Stimulated activated CD8-positive, alpha-beta memory T cell treated with anti-CD3 and anti-CD28 coated beads, Interleukin-7, amount 100 ng/mL, for 48 hours (primary cell): ENCODE data around the gene RUBCN.

Source experiments
- DNase-seq, 2 donors: peaks; one replicate each; pipeline ENCODE4 v3.0.0-alpha.2; 2020; ENCODE audit warnings: low read depth in 1 of 2; ENCODE audit errors: extremely low read depth in 1 of 2

The RUBCN gene

DNA sequence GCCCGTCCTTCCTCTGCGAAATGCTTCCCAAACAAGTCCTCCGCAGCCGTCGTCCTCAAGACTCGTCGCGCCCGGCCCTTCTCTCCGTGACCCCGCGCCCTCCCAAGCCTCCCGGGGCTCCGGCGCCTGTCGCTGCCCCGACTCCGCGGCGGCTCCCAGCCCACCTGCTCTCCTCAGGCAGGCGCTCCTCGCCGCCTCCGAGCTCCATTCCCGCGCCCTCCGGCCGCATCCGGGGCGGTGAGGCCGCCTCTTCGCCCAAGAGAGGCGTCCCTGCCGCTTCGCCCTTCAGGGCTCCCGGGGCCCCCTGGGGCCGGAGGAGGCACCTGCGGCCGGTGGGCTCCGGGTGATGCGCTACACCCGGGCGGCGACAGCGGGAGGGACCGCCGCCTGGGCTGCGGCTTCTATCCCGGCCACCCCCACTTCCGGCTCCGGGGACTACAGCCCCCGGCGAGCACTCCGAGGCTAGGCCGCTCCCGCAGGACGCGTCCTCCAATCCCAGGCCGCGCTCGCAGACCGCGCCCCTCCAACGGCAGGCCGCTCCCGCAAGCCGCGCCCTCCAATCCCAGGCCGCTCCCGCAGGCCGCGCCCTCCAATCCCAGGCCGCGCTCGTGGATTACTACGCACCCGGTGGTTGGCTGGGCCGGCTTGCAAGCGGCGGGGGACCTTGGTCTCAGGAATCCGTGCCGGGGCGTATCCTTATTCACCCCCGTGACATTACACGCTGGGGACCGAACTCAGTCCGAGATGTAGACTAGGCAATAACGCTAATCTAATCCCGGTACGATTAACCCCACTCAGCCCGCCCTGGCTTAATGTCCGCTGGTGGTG, at the start of gene RUBCN:
TSS of gene RUBCN (minus strand) at position 414 of the 828 bp plus-strand sequence. CDS start at position 229, 185 bp downstream.
- peak; percentile 93 to 94 for DNase-seq

DNA sequence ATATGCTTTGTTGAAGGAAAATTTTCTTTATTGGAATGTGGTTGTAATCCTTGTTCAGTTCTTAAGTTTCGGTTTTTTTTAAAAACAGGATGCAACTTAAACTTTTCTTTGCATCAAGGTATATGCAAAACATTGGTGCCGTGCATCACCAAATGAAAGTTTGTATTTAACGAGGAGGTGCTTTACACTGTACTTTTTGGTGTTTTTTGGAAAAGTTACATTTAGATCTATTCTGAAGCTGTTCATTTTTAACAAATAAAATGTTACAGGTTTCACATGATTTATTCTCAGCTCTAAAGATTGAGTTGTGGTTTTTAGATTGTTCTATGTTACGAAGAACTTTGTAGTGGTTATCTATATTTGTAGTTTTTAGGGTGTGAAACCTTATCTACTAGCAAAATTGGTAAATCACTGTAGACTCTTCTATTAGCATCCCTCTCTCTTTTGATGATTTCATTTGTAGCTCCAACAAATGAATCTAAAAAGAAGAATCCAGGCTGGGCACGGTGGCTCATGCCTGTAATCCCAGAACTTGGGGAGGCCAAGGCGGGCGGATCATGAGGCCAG, 47.4 kb upstream of the RUBCN start:
- DNase-seq = no peak

DNA sequence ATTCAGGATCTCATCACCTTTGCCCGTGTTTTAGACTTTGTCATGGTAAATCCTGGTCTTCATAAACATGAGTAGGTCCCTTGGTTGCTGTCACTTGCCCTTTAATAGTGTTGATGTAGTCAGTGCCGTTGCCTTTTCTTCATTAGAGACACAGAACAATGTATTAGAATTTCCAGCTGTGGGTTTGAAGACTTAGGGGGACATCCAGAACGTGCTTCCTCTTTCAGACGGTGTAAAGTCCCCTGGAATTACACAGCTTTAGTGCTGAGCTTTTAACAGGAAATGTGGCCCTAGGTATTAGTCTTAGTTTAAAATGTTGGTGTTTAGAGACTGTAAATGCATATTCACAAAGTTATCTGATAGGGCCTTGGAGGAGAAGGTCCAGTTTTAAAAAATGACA, 45.5 kb upstream of the RUBCN start:
- no peak for DNase-seq

DNA sequence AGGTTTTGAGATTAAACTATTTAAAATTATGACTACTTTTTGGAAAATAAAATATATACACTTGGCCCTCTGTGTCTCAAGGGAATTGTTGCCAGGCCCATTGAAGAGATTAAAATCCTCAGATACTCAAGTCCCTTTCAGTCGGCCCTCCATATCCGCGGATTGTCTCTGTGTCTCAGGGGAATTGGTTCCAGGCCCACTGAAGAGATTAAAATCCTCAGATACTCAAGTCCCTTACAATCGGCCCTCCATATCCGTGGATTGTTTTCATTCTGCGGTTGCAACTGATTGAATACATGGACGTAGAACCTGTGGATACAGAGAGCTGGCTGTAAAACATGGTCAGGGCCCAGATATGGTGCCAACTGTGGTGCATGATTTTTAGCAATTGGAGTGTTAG, 38.6 kb upstream of the RUBCN start:
- no peak for DNase-seq

DNA sequence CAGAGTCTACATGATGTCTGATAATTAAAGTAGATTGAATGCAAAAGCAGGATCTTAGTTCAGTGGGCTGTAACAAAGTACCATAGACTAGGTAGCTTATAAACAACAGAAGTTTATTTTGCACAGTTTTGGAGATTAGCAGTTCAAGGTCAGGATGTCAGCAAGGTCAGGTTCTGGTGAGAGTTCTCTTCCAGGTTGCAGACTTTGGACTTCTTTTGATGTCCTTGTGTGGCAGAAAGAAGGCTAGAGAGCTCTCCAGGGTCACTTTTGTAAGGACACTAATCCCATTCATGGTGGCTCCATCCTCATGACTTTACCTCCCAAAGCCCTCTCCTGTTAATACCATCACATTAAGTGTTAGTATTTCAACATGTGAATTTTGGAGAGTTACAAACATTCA, 25.1 kb upstream of the RUBCN start:
- no peak for DNase-seq

DNA sequence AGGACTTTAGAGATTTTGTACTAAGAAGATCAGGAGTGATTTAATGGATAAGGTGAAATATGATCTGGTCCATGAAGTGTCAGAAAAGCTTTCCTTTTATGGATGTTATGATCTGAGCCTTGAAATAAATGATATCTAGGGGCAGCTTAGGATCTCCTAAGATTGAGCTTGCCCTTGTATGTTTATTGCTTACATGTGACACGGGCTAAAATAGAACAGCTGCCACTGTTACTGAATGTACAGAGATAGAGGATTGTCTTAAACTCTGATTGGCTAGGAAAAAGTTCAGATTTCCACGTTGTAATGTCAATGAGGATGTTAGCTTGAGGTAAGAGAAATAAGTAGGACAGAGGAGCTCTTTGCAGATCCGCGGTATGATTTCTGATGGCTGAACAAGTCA, 21.8 kb upstream of the RUBCN start:
- no peak for DNase-seq

DNA sequence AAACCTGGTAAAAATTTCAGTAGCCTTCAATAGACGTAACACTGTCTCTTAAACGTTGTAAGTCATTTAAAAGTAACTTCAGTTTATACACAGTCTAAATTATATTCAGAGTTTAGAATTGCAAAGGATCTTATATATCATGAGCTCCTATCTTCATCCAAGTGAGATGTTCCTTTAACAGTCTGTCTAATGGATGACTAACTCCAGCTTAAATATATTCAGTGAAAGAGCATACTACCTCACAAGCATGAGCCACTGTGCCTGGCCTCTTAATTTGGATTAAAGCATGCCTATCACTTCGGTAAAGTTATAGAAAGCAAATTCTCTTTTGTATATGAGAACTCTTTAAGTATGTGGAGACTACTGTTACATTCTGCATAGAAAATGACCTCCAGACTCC, 20.0 kb upstream of the RUBCN start:
- no peak for DNase-seq

DNA sequence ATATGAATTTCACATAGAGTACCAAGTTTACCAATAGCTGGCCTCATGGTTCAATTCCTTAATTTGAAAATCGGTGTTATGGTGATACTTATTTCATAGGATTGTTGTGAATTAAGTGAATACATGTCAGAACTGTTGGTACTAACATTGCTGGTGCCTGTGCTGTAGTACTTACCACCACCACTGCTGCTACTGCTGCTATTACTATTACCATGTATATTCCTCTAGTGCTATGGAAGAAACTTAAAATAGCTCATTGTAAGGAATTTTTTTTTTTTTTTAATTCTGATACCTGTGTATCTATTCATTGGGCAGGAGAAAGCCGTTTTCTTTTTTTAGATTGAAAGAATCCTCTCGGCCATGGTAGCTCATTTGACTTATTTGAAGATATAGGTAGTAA, 16.6 kb upstream of the RUBCN start:
- no peak for DNase-seq

DNA sequence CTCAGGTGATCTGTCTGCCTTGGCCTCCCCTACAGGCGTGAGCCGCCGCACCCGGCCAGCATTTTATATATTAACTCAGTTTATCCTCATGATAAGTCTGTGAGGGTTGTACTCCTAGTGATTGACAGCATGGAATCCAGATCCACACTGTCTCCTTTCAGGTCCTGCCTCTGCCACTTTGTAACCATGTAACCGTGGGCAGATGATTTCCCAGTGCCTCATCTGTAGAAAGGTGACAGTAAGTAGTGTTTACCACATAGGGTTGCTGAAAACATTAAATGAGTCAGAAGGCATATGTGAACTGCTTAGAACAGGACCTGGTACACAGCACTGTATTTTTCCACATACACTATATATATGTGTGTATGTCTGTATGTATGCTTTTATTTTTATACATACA, 15.4 kb upstream of the RUBCN start:
- DNase-seq = peak in 1 of 2 donors; percentile 20

DNA sequence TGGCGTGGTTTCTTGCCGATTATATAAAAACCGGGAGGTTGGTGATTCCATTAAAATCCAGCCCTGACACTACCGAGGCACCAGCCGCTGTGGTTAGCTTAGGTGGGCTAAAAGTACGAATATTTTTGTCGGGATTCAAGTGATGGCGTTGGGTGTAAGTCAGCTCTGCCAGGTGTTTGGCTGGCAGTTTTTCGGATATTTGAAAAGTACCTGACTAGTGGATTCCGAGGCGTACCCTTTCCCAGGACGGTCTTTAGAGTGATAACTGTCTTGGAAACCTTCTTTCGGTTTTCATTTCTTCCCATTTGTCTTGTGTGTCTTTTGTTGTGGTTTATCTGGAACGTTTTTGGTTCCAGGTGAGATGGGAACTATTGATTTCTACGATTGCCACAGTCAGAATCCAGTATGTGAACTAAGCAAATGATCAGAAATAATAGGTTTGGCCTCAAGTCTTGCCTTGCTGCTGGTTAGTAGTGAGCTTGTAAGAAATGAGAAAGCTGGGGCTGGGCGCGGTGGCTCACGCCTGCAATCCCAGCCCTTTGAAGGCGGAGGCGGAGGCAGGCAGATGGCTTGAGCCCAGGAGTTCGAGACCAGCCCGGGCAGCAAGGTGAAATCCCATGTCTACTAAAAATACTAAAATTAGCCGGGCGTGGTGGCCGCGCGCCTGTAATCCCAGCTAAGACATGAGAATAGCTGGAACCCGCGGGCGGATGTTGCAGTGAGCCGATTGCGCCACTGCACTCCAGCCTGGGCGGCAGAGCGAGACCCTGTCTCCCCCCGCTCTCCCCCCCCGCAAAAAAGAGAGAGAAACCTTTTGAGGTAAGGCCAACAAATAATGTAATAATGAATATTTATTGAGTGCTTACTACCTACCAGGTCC, 14.4 kb upstream of the RUBCN start:
- DNase-seq = peak in 1 of 2 donors; percentile 27

DNA sequence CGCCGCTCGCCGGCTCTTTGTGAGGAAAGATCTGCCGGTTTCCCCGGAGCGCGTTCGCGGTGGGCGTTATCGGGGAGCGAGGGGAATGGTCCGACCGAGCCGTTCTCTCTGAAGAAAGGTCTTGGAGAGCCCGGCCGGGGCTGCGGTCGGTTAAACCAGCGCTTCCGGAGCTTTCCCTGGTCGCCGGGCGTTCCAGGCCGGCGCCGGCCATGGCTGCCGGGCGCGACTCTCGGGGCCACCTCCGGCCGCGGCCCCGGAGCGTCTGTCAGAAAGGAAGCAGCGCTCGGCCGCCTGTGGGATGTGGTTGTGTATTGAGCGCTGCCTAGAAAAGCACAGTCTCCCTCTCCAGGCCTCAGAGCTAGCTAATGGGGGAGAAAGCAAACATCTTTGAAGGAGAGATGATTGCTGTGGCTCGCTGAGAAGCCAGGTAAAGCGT, 13.7 kb upstream of the RUBCN start:
- peak; percentile 19 to 25 for DNase-seq

DNA sequence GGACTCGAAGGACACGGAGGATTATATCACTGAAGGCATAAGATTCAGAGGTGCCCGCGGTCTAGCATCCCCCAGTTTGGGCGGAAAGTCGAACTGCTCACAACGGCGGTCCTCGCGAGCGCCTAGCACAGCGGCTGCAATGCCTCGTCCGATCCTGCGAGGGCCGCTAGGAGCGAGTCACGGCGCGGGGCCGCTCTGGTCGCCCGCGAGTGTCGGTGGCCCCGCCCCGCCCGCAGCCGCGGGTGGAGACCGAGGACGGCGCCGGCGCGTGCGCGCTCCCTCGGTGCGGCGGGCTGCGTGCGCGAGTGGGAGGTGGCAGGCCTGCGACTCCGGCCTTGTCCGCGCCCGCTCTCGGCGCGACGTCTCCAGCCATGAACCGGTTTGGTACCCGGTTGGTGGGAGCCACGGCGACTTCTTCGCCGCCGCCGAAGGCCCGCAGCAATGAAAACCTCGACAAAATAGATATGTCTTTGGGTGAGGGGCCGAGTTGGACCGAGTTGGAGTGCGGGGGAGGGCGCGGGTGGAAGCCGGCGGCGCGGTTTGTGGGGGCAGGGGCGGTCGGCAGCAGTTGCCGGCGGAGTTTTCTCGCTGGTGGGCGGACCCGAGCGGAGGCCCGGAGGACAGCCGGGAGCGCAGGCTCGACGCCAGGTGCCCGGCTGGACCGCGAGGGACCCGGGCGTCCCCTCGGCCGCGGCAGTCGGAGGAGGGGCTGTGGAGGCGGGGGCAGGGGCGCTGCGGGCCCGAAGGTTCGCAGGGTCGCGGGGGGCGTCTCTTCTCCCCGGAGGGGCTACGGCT, 13.1 kb upstream of the RUBCN start, which contains the start of gene FYTTD1:
TSS of gene FYTTD1 (plus strand) at position 283 of the 795 bp plus-strand sequence. CDS start at position 372, 89 bp downstream.
- peak; percentile 74 for DNase-seq

DNA sequence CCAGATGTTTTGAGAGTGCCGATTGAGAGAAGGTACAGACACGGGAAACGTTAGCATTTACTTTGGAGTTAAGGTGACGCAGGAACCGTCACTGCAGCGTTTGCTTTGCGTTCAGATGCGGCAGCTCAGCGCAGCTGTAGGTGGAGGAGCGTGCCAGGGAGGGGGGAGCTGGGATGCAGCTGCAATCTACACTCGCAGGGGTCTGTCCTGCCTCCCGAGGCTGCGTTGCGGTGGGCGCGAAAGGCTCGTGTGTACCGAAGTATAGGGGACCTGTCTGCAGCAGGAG, 12.6 kb upstream of the RUBCN start:
- DNase-seq = peak; percentile 33 to 43

DNA sequence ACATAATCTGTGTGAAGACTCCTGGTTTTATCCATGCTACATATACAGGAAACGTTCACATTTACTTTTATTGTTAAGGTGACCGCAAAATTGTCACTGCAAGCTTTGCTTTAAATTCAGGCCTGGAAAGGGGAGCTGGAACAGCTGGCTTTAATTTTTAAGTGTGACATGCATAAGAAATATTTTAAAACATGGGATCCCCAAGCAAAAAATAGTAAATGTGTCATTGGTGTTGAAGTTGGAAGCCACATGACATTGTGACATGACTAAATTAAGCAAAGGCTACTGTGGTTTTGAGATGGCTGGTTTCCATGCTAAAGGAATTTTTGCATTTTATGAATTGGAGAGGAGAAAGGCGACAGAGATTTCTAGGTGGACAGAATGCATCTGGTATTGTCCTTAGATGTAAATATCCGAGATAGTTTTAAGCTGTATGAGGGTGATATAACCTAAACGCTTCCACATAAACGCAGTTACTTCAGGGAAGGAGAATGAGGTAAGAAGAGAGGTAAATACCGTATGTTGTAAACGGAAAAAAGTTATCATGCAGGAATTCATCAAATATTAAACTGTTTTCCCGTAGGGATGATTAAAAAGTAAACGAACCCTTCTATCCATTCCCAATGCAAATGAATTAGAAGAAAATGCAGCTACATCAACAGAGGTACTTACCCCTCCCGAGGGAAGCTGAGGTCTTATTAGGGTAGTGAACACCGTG, 12.1 kb upstream of the RUBCN start:
- no peak for DNase-seq

DNA sequence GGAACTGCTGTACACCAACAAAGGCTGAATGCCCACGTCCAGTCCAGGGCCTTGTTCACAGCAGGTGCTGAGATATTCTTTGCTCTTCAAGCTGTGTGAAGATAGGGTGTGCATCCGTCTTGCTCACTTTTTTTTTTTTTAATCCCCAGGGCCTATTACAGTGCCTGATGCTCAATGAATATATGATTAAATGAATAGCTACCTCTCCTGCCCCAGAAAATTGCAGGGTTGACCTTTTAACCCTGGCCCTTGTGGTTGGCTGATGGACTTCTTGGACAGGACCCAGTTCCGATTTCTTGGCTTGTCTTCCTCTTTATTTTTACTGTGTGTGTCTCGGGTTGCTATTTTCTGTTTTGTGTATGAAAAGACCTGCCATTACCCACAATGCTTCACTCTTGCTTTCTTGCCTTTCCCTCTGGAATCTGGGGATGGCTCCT, 10.1 kb upstream of the RUBCN start:
- no peak for DNase-seq

DNA sequence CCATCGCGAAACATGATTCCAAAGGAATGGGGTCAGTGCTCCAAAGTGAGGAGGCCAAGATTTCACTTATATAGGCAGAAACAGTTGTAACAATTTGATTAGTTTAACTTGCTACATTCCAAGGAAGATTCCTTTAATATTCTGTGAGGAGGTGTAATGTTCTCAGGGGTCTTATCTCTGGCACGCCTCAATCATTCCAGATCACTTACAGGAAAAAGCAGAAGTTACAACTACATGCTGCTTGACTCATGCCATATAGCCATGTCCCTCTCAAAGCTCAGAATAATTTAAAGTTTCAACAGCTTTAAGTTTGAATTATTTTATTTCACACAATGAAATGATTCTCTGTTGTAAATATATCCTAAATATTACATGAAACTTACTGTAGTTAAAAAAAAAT, 9.5 kb upstream of the RUBCN start:
- no peak for DNase-seq

DNA sequence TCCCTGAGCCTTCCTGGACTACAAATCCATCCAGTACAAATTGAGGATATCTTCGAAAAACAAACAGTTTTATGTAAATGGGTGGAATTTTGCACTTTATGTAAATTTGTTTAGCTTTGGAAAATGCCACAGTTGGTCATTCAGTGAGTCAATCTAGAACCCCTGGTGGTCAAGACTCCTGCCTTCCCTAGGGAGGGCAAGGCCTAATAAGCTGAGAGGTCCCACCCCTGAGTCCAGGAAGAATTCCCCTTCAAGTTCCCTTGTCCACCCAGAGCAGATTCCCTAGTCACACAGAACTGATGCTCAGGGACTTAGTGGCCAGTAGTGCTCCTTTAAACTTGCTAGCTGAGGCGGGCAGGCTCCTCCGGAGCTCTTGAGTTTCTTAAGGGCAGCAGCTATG, 6.1 kb upstream of the RUBCN start:
- no peak for DNase-seq

DNA sequence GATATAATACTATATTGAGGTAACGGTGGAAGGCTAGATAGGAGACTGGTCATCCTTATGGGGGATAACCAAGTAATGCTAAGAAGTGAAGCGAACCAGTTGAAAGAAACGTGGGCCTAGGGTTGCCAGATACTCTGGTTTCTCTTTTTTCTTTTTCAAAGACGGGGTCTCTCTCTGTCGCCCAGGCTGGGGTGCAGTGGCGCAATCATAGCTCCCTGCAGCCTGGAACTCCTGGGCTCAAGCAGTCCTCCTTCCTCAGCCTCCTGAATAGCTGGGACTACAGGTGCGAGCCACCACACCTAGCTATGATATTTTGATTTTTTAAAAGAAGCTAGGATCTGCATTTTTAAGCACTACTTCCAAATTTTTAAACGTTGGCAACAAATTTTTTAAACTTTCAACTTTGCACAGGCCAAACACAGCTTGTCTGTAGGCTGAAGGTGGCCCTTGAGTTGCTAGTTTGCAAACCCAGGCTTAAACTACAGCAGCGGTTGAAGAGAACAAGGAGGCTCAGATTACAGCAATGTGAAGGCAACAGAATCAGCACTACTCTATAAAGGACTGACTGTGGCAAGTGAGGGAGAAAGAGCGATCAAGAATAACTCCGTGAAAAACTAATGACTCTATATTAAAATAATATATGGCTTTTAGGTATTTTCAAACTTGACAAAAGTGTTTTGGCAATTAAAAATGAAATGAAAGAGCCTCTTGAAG, 1.2 kb upstream of the RUBCN start:
- DNase-seq = no peak

DNA sequence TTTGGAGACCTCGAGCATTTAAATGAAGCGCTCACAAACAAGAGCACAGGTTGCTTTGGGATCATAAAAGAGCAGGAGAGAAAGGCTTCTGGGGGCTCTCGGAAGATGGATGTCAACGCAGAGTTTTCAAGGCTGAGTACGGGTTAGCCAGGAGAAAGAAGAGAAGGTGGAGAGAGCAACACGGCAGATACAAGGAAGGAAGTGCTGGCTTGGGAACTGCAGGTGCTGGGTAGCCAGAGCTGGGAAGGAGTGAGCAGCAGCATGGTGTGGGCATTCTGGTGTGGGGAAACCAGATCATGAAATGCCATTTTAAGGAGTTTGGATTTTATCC, 580 bp upstream of the RUBCN start:
- DNase-seq = no peak
